GM12891 (cell line): Measurements from ENCODE around the gene NEU1.

Source experiments
- PAX5 ChIP-seq: IDR thresholded peaks from 2 replicates; pipeline ENCODE4 v1.6.1; 2011; ENCODE audit warnings: low read length, moderate library complexity, mild to moderate bottlenecking; ENCODE audit not compliant: insufficient read depth, severe bottlenecking
- TAF1 ChIP-seq: IDR thresholded peaks from 2 replicates; pipeline ENCODE4 v1.6.1; 2011; ENCODE audit warnings: low read depth, low read length, control low read depth

GRCh38 chr6:31884528-31885035, 22.0 kb upstream of the NEU1 start:
- no peak for TF ChIP-seq TAF1
- TF ChIP-seq PAX5: no peak
